Measurements from ENCODE around the gene CATSPERB.
A peak's percentile ranks its signal among the peaks of the same experiment; 100 is the strongest.
"Not testable (repeated sequence)": the region's sequence is repeated elsewhere in the genome, so short reads cannot be mapped to it uniquely, and the experiment has no call there.

CATSPERB gene

DNA sequence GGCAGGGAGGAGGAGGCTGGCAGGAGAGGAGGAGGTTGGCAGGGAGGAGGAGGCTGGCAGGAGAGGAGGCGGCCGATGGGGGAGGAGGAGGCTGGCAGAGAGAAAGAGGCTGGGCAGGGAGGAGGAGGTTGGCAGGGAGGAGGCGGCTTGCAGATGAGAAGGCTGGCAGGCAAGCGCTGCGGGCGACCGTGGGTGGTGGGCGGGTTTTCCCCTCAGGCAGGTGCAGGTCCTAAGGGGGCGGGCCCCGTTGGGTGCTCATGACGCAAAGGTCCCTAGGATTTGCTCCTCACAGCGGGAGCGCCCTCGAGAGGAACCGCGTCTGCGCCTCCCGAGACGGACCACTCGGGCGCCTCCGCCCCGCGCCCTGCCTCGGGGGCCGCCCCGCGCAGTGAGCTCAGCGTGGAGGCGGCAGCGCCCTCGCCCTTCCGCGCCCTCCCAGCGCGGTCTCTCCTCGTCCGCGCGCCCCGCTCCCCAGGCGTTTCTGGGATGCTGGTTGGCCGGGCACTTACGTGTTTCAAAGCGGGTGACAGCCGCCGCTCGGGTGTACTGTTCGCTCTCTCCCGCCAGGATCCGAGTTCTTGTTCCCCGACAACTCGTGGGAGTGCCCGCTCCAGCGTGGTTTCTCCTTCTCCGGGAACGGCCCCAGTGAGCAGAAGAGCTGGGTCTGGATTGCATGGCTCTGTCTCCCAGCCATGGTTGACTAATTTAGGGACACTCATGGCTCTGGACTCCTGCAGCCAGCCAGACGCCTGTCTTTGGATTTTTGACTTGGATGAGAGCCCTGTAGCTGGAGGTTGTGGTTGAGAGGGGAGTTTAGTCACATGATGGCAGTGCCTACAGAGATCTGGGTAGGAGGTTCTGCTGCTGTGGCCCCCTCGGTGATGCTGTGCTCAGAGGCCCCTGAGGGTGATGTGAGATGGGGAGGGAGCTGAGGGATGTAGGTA lies 157.7 kb downstream of the CATSPERB start:
- peak; percentile 83 for DNase-seq

GRCh38 chr14:91573528-91573893 lies 158.4 kb downstream of the CATSPERB start:
- DNase-seq: no peak

DNA sequence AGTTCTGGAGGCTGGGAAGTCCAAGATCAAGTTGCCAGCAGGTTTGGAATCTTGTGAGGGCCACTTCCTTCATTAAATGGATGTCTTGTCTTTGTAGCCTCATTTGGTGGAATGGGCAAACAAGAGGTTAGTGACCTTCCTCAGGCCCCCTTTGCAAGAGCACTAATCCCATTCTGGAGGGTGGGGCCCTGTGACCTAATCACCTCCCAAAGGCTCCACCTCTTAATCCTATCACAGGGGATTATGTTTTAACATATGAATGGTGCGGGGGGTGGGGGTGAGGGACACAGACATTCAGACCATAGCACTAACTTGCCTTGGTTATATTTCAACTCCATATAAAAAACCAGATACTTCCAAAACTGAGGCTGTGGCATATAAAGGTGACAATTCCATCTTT lies 161.9 kb downstream of the CATSPERB start:
- DNase-seq: no peak

DNA sequence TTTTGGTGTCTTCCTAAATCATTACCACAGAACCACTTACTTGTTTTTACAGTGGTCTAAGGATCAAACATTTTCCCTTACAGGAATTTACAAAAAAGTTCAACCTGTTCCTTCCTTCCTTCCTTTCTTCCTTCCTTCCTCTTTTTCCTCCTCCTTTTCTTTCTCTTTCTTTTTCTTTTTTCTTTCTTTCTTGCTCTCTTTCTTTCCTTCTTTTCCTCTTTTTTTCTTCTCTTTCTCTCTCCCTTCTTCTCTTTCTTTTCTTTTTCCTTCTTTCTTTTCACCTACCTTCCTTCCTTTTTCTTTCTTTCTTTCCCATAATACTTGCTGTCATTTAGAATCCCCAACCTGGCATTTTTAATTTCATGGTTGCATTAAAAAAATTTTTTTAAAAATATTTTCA lies 162.6 kb downstream of the CATSPERB start:
- no peak for DNase-seq

DNA sequence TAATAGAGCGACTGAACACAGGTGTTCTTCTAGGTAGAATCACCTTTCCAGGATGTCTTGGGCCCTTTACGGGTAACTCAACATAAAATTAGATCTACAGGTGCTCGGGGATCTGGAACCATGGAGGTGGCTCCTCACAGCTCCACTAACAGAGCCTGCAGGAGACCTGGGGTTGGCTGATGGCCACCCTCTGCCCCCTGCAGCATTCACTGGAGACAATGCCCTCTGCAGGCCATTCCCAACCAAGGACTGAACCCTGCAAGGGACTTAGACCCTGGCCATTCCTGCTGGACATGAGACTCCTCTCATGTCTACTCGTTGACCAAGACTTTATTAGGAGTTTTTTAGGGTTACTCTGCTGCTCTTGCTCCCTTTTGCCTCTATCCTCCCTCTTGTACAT lies 163.3 kb downstream of the CATSPERB start:
- no peak for DNase-seq

GRCh38 chr14:91567827-91568226 lies 164.1 kb downstream of the CATSPERB start:
- not testable (repeated sequence) for DNase-seq

DNA sequence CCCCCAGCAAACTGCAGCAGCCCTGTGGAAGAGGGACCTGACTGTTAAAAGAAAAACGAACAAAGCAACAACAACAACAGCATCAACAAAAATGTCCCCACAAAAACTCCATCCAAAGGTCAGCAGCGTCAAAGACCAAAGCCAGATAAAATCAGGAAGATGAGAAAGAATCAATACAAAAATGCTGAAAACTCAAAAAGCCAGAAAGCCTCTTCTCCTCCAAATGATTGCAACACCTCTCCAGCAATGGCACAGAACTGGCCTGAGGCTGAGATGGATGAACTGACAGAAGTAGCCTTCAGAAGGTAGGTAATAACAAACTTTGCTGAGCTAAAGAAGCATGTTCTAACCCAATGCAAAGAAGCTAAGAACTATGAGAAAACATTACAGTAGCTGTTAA lies 176.4 kb downstream of the CATSPERB start:
- no peak for DNase-seq

DNA sequence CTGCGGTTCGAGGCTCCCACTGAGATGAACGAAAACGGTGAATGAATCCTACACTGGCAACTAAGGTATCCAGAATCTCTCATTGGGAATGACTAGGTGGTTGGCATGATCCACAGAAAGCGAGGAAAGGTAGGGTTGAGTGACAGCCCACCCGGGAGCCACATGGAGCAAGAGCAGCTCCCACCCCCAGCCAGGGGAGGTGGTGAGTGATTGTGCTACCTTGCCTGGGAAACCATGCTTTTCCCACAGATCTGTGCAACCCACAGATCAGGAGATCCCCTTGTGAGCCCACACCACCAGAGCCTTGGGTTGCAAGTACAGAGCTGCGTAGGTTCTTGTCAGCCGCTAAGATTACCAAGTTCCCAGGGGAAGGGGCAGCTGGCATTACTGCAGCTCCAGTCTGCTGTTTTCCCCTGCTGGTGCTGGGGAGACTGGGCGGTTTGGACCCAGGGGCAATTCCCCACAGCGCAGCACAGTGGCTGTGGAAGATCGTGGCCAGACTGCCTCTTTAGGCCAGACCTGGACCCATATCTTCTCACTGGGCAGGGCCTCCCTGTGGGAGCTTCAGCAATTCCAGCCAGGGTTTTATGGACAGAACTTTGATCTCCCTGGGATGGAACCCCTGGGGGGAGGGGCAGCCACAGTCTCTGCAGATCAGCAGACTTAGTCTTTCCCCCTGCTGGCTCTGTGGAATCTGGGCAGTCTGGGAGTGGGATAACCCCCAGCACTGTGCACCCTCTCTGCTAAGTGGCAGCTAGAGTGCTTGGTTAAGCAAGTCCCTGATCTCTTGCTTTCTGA lies 177.2 kb downstream of the CATSPERB start:
- no peak for DNase-seq

DNA sequence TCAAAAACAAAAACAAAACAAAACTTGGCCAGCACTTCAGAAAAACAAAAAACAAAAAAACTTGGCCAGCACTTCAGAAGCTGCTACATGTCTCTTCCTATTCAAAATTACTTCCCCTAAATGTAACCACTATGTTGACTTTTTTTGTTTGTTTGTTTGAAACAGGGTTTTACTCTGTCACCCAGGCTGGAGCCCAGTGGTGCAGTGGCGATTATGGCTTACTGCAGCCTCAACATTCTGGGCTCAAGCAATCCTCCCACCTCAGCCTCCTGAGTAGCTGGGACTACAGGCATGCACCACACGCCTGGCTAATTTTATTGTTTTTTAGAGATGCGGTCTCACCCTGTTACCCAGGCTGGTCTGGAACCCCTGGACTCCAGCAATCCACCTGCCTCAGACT lies 183.8 kb downstream of the CATSPERB start:
- no peak for DNase-seq

DNA sequence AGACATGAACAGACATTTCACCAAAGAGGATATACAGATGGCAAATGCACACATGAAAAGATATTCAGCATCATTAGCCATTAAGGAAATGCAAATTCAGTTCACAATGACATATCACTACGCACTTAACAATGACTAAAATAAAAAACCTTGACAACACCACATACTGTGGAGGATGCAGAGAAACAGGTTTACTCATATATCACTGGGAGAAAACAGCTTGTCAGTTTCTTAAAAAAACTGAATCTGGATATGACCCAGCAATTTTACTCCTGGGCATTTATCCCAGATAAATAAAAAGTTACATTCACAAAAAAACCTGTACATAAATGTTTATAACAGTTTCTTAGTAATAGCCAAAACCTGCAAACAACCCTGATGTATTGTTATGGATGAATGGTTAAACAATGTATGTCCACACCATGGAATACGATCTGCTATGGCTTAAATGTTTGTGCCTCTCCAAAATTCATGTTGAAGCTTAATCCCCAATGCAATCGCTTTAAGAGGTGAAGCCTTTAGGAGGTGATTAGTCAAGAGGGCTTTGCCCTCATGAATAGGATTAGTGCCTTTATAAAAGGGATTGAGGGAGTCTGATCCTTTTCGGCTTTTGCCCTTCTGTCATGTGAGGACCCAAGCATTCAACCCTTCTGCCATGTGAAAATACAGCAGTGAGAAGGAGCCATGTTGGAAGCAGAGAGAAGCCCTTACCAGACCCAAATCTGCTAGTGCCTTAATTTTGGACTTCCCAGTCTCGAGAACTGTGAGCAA lies 185.8 kb downstream of the CATSPERB start:
- no peak for DNase-seq

GRCh38 chr14:91545204-91545603 lies 186.7 kb downstream of the CATSPERB start:
- no peak for DNase-seq

- no peak for DNase-seq
These were observed 195.6 kb downstream of the CATSPERB start for GRCh38 chr14:91536327-91536726.

DNA sequence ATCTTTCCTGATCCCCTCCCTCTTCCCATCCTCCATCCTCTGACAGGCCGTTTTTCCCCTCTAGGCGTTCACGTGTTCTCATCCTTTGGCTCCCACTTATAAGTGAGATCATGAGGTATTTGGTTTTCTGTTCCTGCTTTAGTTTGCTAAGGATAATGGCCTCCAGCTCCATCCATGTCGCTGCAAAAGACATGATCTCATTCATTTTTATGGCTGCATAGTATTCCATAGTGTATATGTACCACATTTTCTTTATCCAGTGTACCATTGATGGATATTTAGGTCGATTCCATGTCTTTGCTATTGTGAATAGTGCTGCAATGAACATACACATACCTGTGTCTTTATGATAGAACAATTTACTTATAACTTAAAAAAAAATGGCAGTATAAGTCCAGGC lies 197.8 kb downstream of the CATSPERB start:
- DNase-seq: not testable (repeated sequence)

DNA sequence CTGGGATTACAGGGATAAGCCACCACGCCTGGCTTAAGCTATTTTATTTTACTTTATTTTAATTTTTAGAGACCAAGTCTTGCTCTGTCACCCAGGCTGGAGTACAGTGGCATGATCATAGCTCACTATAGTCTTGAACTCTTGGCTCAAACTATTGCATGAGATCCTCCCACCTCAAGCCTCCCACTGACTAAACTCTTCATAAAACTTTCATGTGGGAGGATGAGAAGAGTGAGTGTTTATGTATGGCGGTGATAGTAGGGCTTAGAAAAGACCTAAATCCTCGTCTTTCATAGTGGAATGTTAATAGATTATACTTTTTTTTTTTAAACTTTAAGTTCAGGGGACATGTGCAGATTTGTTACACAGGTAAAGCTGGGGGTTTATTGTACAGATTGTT lies 198.3 kb downstream of the CATSPERB start:
- DNase-seq: no peak

Measured in fibroblast of skin of right biceps (primary cell).